Glutamatergic neuron (in vitro differentiated cells): ENCODE results near the gene EVL. TPM values are rescaled to one million over a fixed set of nuclear protein-coding genes. Genes with fewer than 3 reads are reported as not detected.

Experiments
- DNase-seq: peaks from one replicate; pipeline ENCODE4 v3.0.0; 2022
- H3K27ac Mint-ChIP-seq: one replicate; pipeline ENCODE4 v1.8.0; 2020; ENCODE audit warnings: mild to moderate bottlenecking, mixed read lengths, inconsistent platforms; ENCODE audit not compliant: unreplicated experiment
- H3K27me3 Mint-ChIP-seq: one replicate; pipeline ENCODE4 v1.8.0; 2020; ENCODE audit warnings: mild to moderate bottlenecking, moderate library complexity, mixed read lengths, inconsistent platforms; ENCODE audit not compliant: unreplicated experiment
- H3K36me3 Mint-ChIP-seq: one replicate; pipeline ENCODE4 v1.8.0; 2020; ENCODE audit warnings: mild to moderate bottlenecking, mixed read lengths, inconsistent platforms; ENCODE audit not compliant: unreplicated experiment
- H3K4me1 Mint-ChIP-seq: one replicate; pipeline ENCODE4 v1.8.0; 2020; ENCODE audit warnings: mild to moderate bottlenecking, low read depth, mixed read lengths, inconsistent platforms; ENCODE audit not compliant: unreplicated experiment
- H3K4me3 Mint-ChIP-seq: one replicate; pipeline ENCODE4 v1.8.0; 2020; ENCODE audit warnings: mild to moderate bottlenecking, mixed read lengths, inconsistent platforms; ENCODE audit not compliant: unreplicated experiment
- H3K9me3 Mint-ChIP-seq: one replicate; pipeline ENCODE4 v1.8.0; 2020; ENCODE audit warnings: mild to moderate bottlenecking, moderate library complexity, mixed read lengths, inconsistent platforms; ENCODE audit not compliant: unreplicated experiment
- microRNA-seq: library from miRNA; unstranded; fragments of <30 nt; microRNA quantifications from one replicate; pipeline ENCODE4, GENCODE V29; 2020; ENCODE audit not compliant: unreplicated experiment
- total RNA-seq: library from RNA; stranded (reverse); fragmentation: NEBNext Ultra II Directional; extraction: Animal tissue kit (Norgen Biotek cat#: 25700); gene quantifications from one replicate; pipeline ENCODE4 v1.2.1, GENCODE V29; 2021; ENCODE audit not compliant: unreplicated experiment
- TF ChIP-seq, protein P1 (sequence below): fragments of 200-600 bp; sonication (generic); IDR thresholded peaks from one replicate; pipeline ENCODE4 v1.5.0; 2021; ENCODE audit not compliant: partially characterized antibody, unreplicated experiment

EVL gene
- total RNA-seq, 1 donor from 2014 or later: 381 TPM

DNA sequence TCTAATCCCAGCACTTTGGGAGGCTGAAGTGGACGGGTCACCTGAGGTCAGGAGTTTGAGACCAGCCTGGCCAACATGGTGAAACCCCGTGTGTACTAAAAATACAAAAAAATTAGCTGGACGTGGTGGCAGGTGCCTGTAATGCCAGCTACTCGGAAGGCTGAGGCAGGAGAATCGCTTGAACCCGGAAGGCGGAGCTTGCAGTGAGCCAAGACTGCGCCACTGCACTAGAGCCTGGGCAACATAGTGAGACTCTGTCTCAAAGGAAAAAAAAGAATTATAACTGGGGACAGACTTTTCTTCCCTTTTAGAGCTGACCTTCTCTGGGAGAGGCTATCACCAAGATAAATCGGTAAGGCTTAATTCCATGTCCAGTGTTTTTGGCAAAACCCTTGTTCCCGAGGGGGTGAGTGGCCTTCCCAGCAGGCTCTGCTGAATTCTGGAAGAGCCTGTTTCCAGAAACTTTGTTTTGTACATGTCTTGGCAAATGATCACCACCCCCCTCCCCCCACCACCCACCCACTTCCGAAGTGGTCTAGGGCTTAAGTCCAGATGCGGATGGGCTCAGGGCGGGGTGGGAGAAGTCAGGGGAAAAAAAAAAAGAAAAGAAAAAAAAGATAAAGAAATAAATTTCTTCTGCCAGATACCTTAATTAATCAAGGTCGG is 126.5 kb downstream of the EVL start:
- Mint-ChIP-seq H3K4me3 (no peak overlapping the region), H3K27me3 (peaks cover 3% of the 10 kb centered on the region), H3K4me1 (no peaks in the 10 kb centered on the region), H3K9me3 (peaks cover 2% of the 10 kb centered on the region), H3K36me3 (no peaks in the 10 kb centered on the region), H3K27ac (no peak overlapping the region)
- TF ChIP-seq, protein P1, sequence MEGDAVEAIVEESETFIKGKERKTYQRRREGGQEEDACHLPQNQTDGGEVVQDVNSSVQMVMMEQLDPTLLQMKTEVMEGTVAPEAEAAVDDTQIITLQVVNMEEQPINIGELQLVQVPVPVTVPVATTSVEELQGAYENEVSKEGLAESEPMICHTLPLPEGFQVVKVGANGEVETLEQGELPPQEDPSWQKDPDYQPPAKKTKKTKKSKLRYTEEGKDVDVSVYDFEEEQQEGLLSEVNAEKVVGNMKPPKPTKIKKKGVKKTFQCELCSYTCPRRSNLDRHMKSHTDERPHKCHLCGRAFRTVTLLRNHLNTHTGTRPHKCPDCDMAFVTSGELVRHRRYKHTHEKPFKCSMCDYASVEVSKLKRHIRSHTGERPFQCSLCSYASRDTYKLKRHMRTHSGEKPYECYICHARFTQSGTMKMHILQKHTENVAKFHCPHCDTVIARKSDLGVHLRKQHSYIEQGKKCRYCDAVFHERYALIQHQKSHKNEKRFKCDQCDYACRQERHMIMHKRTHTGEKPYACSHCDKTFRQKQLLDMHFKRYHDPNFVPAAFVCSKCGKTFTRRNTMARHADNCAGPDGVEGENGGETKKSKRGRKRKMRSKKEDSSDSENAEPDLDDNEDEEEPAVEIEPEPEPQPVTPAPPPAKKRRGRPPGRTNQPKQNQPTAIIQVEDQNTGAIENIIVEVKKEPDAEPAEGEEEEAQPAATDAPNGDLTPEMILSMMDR: no peak
- DNase-seq: no peak

DNA sequence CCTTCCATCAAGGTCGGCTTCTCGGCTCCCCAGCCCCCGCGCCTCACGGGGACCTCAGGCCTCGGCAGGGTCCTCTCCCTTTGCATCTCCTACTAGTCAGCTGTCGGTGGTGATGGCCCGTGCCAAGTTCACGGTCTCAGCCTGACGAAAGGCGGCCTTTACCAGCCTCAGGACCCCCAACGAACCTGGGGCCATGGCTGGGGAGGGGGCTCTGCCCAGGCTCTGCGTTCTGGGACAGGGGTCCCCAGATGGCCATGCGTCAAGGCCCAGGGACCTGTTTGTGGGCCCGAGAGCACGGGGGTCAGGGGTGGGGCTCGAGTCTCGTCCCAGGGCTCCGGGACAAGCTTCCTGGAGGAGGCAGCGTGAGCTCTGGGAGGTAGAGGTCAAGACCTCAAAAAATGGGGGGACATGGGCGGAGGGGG is 127.0 kb downstream of the EVL start:
- peaks cover 2% of the 10 kb centered on the region for H3K9me3 Mint-ChIP-seq
- H3K27ac Mint-ChIP-seq: no peak overlapping the region
- DNase-seq: no peak
- TF ChIP-seq, protein P1: no peak
- H3K27me3 Mint-ChIP-seq: peaks cover 2% of the 10 kb centered on the region
- H3K36me3 Mint-ChIP-seq: no peaks in the 10 kb centered on the region
- H3K4me3 Mint-ChIP-seq: no peak overlapping the region
- H3K4me1 Mint-ChIP-seq: no peaks in the 10 kb centered on the region

DNA sequence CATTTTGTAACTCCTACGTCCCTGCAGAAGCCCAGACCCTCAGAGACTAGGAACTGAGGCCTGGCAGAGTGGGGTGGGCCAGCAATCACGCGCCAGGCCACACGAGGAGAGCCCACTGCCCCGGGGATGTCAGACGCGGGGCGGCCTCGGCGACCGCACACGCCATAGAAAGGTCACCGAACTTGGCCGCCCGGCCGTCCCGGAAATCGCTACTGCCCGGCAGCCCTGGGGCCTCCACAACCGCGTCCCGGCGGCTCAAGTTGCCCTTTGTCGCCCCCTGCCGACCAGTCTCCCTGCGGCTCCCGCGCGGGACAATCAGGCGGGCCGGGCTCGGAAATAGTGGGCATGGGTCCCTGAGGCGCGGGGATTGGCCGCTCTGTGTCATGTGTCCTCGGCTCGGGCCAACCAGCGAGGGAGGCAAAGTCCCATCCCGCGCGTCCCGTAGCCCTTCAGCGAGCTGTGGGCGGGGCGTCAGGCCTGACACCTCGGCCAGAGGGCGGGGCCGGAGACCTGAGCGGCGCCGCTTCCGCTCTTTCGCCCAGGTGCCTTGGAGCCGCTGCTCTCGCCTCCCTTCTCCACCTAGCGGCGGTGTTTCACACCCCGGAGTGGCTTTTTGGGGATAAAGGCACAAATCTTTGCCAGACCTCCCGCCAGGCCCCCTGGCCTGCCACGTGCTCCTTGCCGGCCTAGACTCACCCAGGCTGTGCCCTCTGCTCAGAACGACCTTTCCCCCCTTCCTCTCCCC is 127.6 kb downstream of the EVL start:
- Mint-ChIP-seq H3K27ac (peak overlapping the region; percentile 45), H3K4me1 (no peaks in the 10 kb centered on the region)
- TF ChIP-seq, protein P1: peak; percentile 97

More for the DNA sequence above, 127.6 kb downstream of the EVL start:
- Mint-ChIP-seq H3K9me3 (peaks cover 2% of the 10 kb centered on the region), H3K27me3 (peaks cover 1% of the 10 kb centered on the region), H3K4me3 (peak overlapping the region; percentile 77), H3K36me3 (no peaks in the 10 kb centered on the region)
- peak; percentile 100 for DNase-seq

Small RNA genes within 50 kb of the gene (microRNA-seq; reads per million reads assigned to microRNA genes)
- gene MIR151B (27.3 reads per million, percentile 62 among the genes with 10 or more reads in this experiment), gene MIR342 (3,908 reads per million, percentile 95 among the genes with 10 or more reads in this experiment)

Other genes with a start within 250 kb of the EVL start
- 0.34 TPM for gene DEGS2, start 94.2 kb downstream of the EVL start, total RNA-seq
- gene YY1, start 173.7 kb downstream of the EVL start, total RNA-seq: 60.6 TPM
- gene SLC25A29, start 241.0 kb downstream of the EVL start, total RNA-seq: 409 TPM